HG02852 (cell line): ENCODE measurements around the gene NUPR2.
A peak's percentile ranks its signal among the peaks of the same experiment; 100 is the strongest.
"Not testable (repeated sequence)": the region's sequence is repeated elsewhere in the genome, so short reads cannot be mapped to it uniquely, and the experiment has no call there.

Experiments
- ATAC-seq: cut with Tn5 transposase; IDR thresholded peaks from one replicate; pipeline ENCODE4 v1.9.1; 2021; ENCODE audit warnings: mild to moderate bottlenecking, moderate library complexity; ENCODE audit not compliant: unreplicated experiment

Gene NUPR2

GRCh38 chr7:56115852-56116538 lies at the start of gene NUPR2:
NUPR2 (minus strand) TSS chr7:56116417; CDS start chr7:56116314, 103 bp downstream.
- ATAC-seq: no peak

- ATAC-seq: no peak
Measured at GRCh38 chr7:56157238-56157790, 41.1 kb upstream of the NUPR2 start.

- ATAC-seq: not testable (repeated sequence)
Measured at GRCh38 chr7:56131062-56131461, 14.8 kb upstream of the NUPR2 start.

GRCh38 chr7:56127241-56127975 lies 11.2 kb upstream of the NUPR2 start:
- ATAC-seq: no peak

- no peak for ATAC-seq
Measured at GRCh38 chr7:56125831-56126230, 9.6 kb upstream of the NUPR2 start.

GRCh38 chr7:56124981-56125380 lies 8.8 kb upstream of the NUPR2 start:
- ATAC-seq: no peak

GRCh38 chr7:56121440-56121839 lies 5.2 kb upstream of the NUPR2 start:
- ATAC-seq: no peak

GRCh38 chr7:56112244-56112643 lies 4.0 kb downstream of the NUPR2 start:
- not testable (repeated sequence) for ATAC-seq

- no peak for ATAC-seq
Measured at GRCh38 chr7:56110611-56111010, 5.6 kb downstream of the NUPR2 start.

- no peak for ATAC-seq
Measured at GRCh38 chr7:56107954-56108258, 8.3 kb downstream of the NUPR2 start.

GRCh38 chr7:56106108-56107073 lies 9.8 kb downstream of the NUPR2 start, which contains the start of gene CHCHD2:
CHCHD2 (minus strand) TSS chr7:56106476; CDS start chr7:56106413, 63 bp downstream.
- ATAC-seq: peak; percentile 99

- no peak for ATAC-seq
Measured at GRCh38 chr7:56105508-56105907, 10.7 kb downstream of the NUPR2 start.

GRCh38 chr7:56104138-56104537 lies 12.1 kb downstream of the NUPR2 start:
- not testable (repeated sequence) for ATAC-seq

- no peak for ATAC-seq
Measured at GRCh38 chr7:56099653-56100052, 16.6 kb downstream of the NUPR2 start.

GRCh38 chr7:56098187-56099008 lies 17.8 kb downstream of the NUPR2 start:
- not testable (repeated sequence) for ATAC-seq

GRCh38 chr7:56097700-56098099 lies 18.5 kb downstream of the NUPR2 start:
- ATAC-seq: no peak

- ATAC-seq: no peak
Measured at GRCh38 chr7:56092789-56093531, 23.3 kb downstream of the NUPR2 start, which contains the start of gene PHKG1. PHKG1 (minus strand) TSS chr7:56092952; CDS start chr7:56088941, 4,011 bp downstream.

- not testable (repeated sequence) for ATAC-seq
Measured at GRCh38 chr7:56092388-56092787, 23.8 kb downstream of the NUPR2 start.

GRCh38 chr7:56091591-56091990 lies 24.6 kb downstream of the NUPR2 start:
- ATAC-seq: no peak
